Parathyroid adenoma (tissue), 2 donors: ENCODE results near the gene DNAJB9.

Experiments
- H2AFZ ChIP-seq: fragments of 300-600 bp; sonication (generic); one replicate; pipeline ENCODE4 v1.7.0; 2017; ENCODE audit warnings: antibody characterized with exemption, mild to moderate bottlenecking
- H3K27ac ChIP-seq: fragments of 300-600 bp; sonication (generic); one replicate; pipeline ENCODE4 v1.7.0; 2017
- H3K27me3 ChIP-seq: fragments of 300-600 bp; sonication (generic); one replicate; pipeline ENCODE4 v1.7.0; 2017; ENCODE audit warnings: low read length; ENCODE audit not compliant: control insufficient read depth, insufficient read depth
- H3K36me3 ChIP-seq: fragments of 300-600 bp; sonication (generic); one replicate; pipeline ENCODE4 v1.7.0; 2017; ENCODE audit warnings: low read length; ENCODE audit not compliant: control insufficient read depth, insufficient read depth
- H3K4me1 ChIP-seq: fragments of 300-600 bp; sonication (generic); one replicate; pipeline ENCODE4 v1.7.0; 2017; ENCODE audit warnings: control low read depth
- H3K4me2 ChIP-seq: fragments of 300-600 bp; sonication (generic); one replicate; pipeline ENCODE4 v1.7.0; 2017; ENCODE audit warnings: low read length
- H3K4me3 ChIP-seq: fragments of 300-600 bp; sonication (generic); one replicate; pipeline ENCODE4 v1.7.0; 2017; ENCODE audit warnings: low read depth, low read length
- H3K79me2 ChIP-seq: fragments of 300-600 bp; sonication (generic); one replicate; pipeline ENCODE4 v1.7.0; 2017; ENCODE audit warnings: control low read depth
- H3K9ac ChIP-seq: fragments of 300-600 bp; sonication (generic); one replicate; pipeline ENCODE4 v1.7.0; 2017; ENCODE audit warnings: mild to moderate bottlenecking
- H3K9me3 ChIP-seq: fragments of 300-600 bp; sonication (generic); one replicate; pipeline ENCODE4 v1.7.0; 2017; ENCODE audit warnings: low read length; ENCODE audit not compliant: control insufficient read depth
- CTCF ChIP-seq: fragments of 300-600 bp; sonication (generic); IDR thresholded peaks from one replicate; pipeline ENCODE4 v1.7.0; 2017; ENCODE audit warnings: antibody characterized with exemption, mild to moderate bottlenecking
- donor health status: primary hyperparathyroidism.

Gene DNAJB9

GRCh38 chr7:108569381-108570145 lies at the start of gene DNAJB9, which contains the start of gene THAP5:
TSS of gene DNAJB9 (plus strand) at chr7:108569874. CDS start at chr7:108571727, 1,853 bp downstream.
TSS of gene THAP5 (minus strand) at chr7:108569706. CDS start at chr7:108569569, 137 bp downstream.
- peak within 1 kb of the TSS; percentile 56 for H2AFZ ChIP-seq

GRCh38 chr7:108522780-108523179 lies 46.9 kb upstream of the DNAJB9 start:
- H3K27me3 ChIP-seq: no peaks in the 10 kb centered on the region
- no peak overlapping the region for H3K9ac ChIP-seq
- no peak for TF ChIP-seq CTCF
- H3K4me3 ChIP-seq: no peak overlapping the region
- H3K36me3 ChIP-seq: no peaks in the 10 kb centered on the region
- H3K9me3 ChIP-seq: no peaks in the 10 kb centered on the region
- peaks cover 7% of the 10 kb centered on the region for H3K4me1 ChIP-seq
- H3K27ac ChIP-seq: no peak overlapping the region
- H3K4me2 ChIP-seq: no peak overlapping the region
- no peak overlapping the region for H2AFZ ChIP-seq
- peaks cover 40% of the 10 kb centered on the region for H3K79me2 ChIP-seq

More at GRCh38 chr7:108569381-108570145, at the start of gene DNAJB9, which contains the start of gene THAP5:
- peak within 1 kb of the TSS; percentile 81 for H3K27ac ChIP-seq
- no peaks in the 10 kb centered on the region for H3K27me3 ChIP-seq
- H3K9ac ChIP-seq: peak within 1 kb of the TSS; percentile 64
- H3K4me3 ChIP-seq: peak within 1 kb of the TSS; percentile 97
- peak within 1 kb of the TSS; percentile 95 for H3K4me2 ChIP-seq
- H3K36me3 ChIP-seq: no peaks in the 10 kb centered on the region
- peaks cover 25% of the 10 kb centered on the region for H3K79me2 ChIP-seq
- no peak for TF ChIP-seq CTCF
- H3K9me3 ChIP-seq: no peaks in the 10 kb centered on the region
- peaks cover 3% of the 10 kb centered on the region for H3K4me1 ChIP-seq

DNA sequence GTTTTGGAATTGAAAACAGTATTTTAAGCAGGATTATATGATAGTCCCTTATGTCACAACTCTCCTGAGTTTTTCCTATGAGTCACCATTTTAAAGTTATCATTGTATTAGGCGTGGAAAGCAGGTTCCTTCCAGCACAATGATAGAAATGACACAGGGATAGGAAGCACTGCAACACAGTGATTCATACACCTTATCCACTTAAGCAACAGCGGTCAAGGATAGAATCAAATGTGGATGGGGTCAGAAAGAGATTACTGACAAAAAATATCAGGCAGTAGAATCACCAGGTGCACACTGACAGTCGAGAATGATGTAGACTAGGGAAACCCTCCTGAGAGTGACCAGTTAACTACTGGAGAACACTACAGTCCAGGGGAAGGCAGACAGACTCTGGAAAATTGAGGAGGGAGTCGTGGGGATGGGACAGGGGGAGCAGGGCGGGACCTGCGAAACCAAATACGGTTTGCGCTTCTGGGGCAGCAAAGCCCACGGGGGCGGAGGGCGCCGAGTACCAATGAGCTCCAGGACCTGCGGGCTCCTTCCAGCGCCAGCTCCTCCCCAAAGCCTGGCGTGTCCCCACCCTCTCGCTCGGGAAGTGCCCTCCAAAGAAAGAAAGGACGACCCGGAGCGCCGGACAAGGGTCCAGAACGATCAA lies 44.2 kb upstream of the DNAJB9 start:
- TF ChIP-seq CTCF: peak; percentile 3
- Histone ChIP-seq H3K9me3 (no peaks in the 10 kb centered on the region), H3K27ac (peak overlapping the region; percentile 91), H2AFZ (peak overlapping the region; percentile 79), H3K4me2 (peak overlapping the region; percentile 79), H3K4me1 (peaks cover 16% of the 10 kb centered on the region), H3K27me3 (no peaks in the 10 kb centered on the region), H3K36me3 (no peaks in the 10 kb centered on the region), H3K4me3 (peak overlapping the region; percentile 89), H3K79me2 (peaks cover 30% of the 10 kb centered on the region), H3K9ac (peak overlapping the region; percentile 2)

- H3K9me3 ChIP-seq: no peaks in the 10 kb centered on the region
- H3K4me3 ChIP-seq: peak within 1 kb of the TSS; percentile 89
- peak within 1 kb of the TSS; percentile 79 for H3K4me2 ChIP-seq
- H3K4me1 ChIP-seq: peaks cover 16% of the 10 kb centered on the region
- peak; percentile 5 for TF ChIP-seq CTCF
- peaks cover 30% of the 10 kb centered on the region for H3K79me2 ChIP-seq
- no peaks in the 10 kb centered on the region for H3K27me3 ChIP-seq
- H3K36me3 ChIP-seq: no peaks in the 10 kb centered on the region
- peak within 1 kb of the TSS; percentile 91 for H3K27ac ChIP-seq
- H2AFZ ChIP-seq: peak within 1 kb of the TSS; percentile 79
- peak within 1 kb of the TSS; percentile 16 for H3K9ac ChIP-seq
Observed at GRCh38 chr7:108525985-108526767, 43.5 kb upstream of the DNAJB9 start, which contains the start of gene PNPLA8. TSS of gene PNPLA8 (minus strand) at chr7:108526135. CDS start at chr7:108515491, 10,644 bp downstream.
